Hepatocyte (in vitro differentiated cells): Measurements from ENCODE around the gene SCG5. TPM values are rescaled to one million over a fixed set of nuclear protein-coding genes. Genes with fewer than 3 reads are reported as not detected.
A peak's percentile ranks its signal among the peaks of the same experiment; 100 is the strongest.

ENCODE experiments used
- DNase-seq: peaks from one replicate; pipeline ENCODE4 v3.0.0-alpha.2; 2016; ENCODE audit warnings: low spot score
- H2AFZ ChIP-seq: fragments of 200-600 bp; sonication (generic); 2 replicates; pipeline ENCODE4 v1.6.0; 2016; ENCODE audit warnings: antibody characterized with exemption, mild to moderate bottlenecking
- H3K27ac ChIP-seq: fragments of 200-600 bp; sonication (generic); 2 replicates; pipeline ENCODE4 v1.5.1; 2016; ENCODE audit warnings: mild to moderate bottlenecking
- H3K27me3 ChIP-seq: fragments of 200-600 bp; sonication (generic); 2 replicates; pipeline ENCODE4 v1.6.1; 2016
- H3K36me3 ChIP-seq: fragments of 200-600 bp; sonication (generic); replicated peaks from 2 replicates; pipeline ENCODE4 v1.5.1; 2016; ENCODE audit warnings: low read depth; ENCODE audit not compliant: insufficient read depth
- H3K4me1 ChIP-seq: fragments of 200-600 bp; sonication (generic); 2 replicates; pipeline ENCODE4 v1.5.1; 2016; ENCODE audit warnings: mild to moderate bottlenecking, moderate library complexity; ENCODE audit not compliant: insufficient read depth
- H3K4me2 ChIP-seq: fragments of 200-600 bp; sonication (generic); 2 replicates; pipeline ENCODE4 v1.6.0; 2016
- H3K4me3 ChIP-seq: fragments of 200-600 bp; sonication (generic); 2 replicates; pipeline ENCODE4 v1.5.1; 2016; ENCODE audit warnings: mild to moderate bottlenecking
- H3K79me2 ChIP-seq: fragments of 200-600 bp; sonication (generic); 2 replicates; pipeline ENCODE4 v1.6.0; 2017; ENCODE audit warnings: mild to moderate bottlenecking
- H3K9me2 ChIP-seq: fragments of 200-600 bp; sonication (generic); replicated peaks from 2 replicates; pipeline ENCODE4 v1.6.0; 2017; ENCODE audit warnings: mild to moderate bottlenecking; ENCODE audit not compliant: insufficient read depth
- H3K9me3 ChIP-seq: fragments of 200-600 bp; sonication (generic); 2 replicates; pipeline ENCODE4 v1.5.1; 2016; ENCODE audit warnings: low read depth, mild to moderate bottlenecking
- H4K20me1 ChIP-seq: fragments of 200-600 bp; sonication (generic); 2 replicates; pipeline ENCODE4 v1.6.0; 2016; ENCODE audit warnings: mild to moderate bottlenecking; ENCODE audit not compliant: insufficient read depth, poor library complexity, severe bottlenecking
- EZH2 ChIP-seq: fragments of 200-600 bp; sonication (generic); IDR thresholded peaks from 2 replicates; pipeline ENCODE4 v1.6.1; 2016; ENCODE audit warnings: antibody characterized with exemption, mild to moderate bottlenecking, borderline replicate concordance
- EZH2phosphoT487 ChIP-seq: fragments of 200-600 bp; sonication (generic); IDR thresholded peaks from one replicate; pipeline ENCODE4 v1.6.1; 2018; ENCODE audit warnings: antibody characterized with exemption, mild to moderate bottlenecking, low read depth, moderate library complexity; ENCODE audit not compliant: unreplicated experiment, severe bottlenecking
- WGBS: methylation state at CpG from one replicate; pipeline ENCODE4 v1.1.6; 2016; ENCODE audit warnings: low lambda C conversion rate; ENCODE audit errors: missing lambda C conversion rate; 5-methylcytosine and 5-hydroxymethylcytosine counted together
- polyA plus RNA-seq: library from polyadenylated mRNA; unstranded; fragments of >200 nt; fragmentation: Nextera tagmentation; extraction: Ambion mirVana; gene quantifications from 2 replicates; pipeline ENCODE4 v1.2.1, GENCODE V29; 2016
- total RNA-seq: library from RNA; depleted of rRNA; stranded (reverse); fragments of >200 nt; gene quantifications from 2 replicates; pipeline ENCODE4 v1.2.3, GENCODE V29; 2014
- TF ChIP-seq, protein P1 (sequence below): fragments of 200-600 bp; sonication (generic); IDR thresholded peaks from 2 replicates; pipeline ENCODE4 v1.5.1; 2016; ENCODE audit warnings: antibody characterized with exemption, mild to moderate bottlenecking; ENCODE audit not compliant: poor library complexity

The SCG5 gene
- total and polyA plus RNA-seq, 2 experiments from 2014 or later = 5.2 to 9.8 TPM

DNA sequence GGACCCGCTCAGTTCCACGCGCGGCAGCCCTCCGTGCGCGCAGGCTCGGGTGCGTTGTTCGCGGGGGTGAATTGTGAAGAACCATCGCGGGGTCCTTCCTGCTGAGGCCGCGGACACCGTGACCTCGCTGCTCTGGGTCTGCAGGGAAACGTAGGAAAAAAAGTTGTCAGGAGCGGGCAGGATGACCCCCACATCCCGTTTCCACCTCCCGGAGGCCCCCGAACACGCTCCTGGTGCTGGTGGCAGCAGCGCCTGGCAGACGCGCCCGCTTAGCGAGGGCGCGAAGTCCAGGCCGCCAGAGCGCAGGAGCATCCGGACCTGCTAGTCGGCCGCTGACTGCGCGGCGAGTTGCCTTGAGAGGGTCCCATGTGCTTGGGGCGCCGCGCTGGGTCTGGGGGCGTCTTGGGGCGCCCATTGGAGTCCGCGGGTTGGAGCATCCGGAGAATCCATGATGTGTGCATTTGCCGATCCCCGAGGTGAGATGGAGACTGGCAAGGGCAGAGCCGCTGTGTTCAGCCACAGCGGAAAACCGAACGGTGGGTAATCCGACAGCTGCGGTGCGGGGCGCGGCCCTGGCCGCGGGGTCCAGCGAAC lies 76.8 kb downstream of the SCG5 start:
- TF ChIP-seq, protein P1, sequence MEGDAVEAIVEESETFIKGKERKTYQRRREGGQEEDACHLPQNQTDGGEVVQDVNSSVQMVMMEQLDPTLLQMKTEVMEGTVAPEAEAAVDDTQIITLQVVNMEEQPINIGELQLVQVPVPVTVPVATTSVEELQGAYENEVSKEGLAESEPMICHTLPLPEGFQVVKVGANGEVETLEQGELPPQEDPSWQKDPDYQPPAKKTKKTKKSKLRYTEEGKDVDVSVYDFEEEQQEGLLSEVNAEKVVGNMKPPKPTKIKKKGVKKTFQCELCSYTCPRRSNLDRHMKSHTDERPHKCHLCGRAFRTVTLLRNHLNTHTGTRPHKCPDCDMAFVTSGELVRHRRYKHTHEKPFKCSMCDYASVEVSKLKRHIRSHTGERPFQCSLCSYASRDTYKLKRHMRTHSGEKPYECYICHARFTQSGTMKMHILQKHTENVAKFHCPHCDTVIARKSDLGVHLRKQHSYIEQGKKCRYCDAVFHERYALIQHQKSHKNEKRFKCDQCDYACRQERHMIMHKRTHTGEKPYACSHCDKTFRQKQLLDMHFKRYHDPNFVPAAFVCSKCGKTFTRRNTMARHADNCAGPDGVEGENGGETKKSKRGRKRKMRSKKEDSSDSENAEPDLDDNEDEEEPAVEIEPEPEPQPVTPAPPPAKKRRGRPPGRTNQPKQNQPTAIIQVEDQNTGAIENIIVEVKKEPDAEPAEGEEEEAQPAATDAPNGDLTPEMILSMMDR = no peak
- TF ChIP-seq EZH2 (no peak), EZH2phosphoT487 (no peak)
- H3K27me3 ChIP-seq = peaks cover 92% of the 10 kb centered on the region
- H3K36me3 ChIP-seq = no peaks in the 10 kb centered on the region
- peak; percentile 34 for DNase-seq
- peaks cover 9% of the 10 kb centered on the region for H3K4me1 ChIP-seq
- H4K20me1 ChIP-seq = no peaks in the 10 kb centered on the region
- H3K27ac ChIP-seq = no peak overlapping the region
- 3% methylated on average over 60 of the region's 60 CpGs for WGBS
- no peaks in the 10 kb centered on the region for H3K79me2 ChIP-seq
- H3K9me3 ChIP-seq = no peaks in the 10 kb centered on the region
- no peaks in the 10 kb centered on the region for H3K9me2 ChIP-seq
- peak overlapping the region; percentile 80 for H3K4me2 ChIP-seq
- peak overlapping the region; percentile 40 for H3K4me3 ChIP-seq
- peak overlapping the region; percentile 45 for H2AFZ ChIP-seq

DNA sequence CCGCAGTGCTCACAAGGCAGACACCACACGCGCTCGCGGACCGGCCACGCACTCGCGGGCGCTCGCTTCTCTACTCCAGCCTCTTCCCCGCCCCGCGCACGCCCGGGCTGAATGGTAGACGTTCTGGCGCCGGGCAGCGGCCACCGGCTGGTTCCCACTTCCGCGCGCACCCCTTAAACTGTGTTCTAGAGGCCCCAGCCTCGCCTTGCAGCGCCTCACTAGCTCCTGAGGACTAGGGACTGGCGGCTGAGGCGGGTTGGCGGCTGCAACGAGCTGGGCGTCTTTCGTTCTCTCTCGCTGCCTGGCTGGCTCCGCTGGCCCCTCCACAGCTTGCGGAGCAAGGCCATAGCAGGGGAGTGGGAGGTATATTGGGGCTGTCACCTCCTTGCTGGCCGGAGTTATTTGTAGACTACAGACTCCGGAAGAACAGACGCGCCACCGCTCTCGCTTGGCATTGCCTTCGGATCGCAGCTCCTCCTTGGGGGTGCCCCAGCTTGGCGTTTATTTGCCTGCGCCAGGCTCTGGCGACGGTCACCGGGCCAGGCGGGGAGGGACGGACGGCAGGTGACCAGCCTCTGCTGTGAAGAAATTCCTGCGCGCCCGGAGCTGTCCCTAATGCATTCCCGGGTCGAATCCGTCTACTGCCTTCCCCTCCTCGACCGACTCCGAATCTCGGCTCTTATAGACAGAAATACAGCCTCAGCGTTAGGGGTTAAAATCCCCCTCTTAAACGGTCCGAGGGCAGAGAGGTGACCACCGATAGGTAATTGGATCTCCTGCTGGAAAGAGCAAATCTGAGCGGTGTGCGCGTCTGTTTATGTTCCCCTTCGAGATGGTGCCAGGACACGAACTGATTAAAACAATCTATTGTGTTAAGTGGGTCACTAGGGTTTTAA lies 77.6 kb downstream of the SCG5 start:
- 3% methylated on average over 67 of the region's 70 CpGs for WGBS
- peaks cover 90% of the 10 kb centered on the region for H3K27me3 ChIP-seq
- TF ChIP-seq EZH2phosphoT487 (no peak), EZH2 (peak; percentile 58)
- TF ChIP-seq, protein P1 = no peak
- H3K36me3 ChIP-seq = no peaks in the 10 kb centered on the region
- H2AFZ ChIP-seq = peak overlapping the region; percentile 45
- H3K4me3 ChIP-seq = peak overlapping the region; percentile 40
- H3K9me2 ChIP-seq = no peaks in the 10 kb centered on the region
- peak; percentile 19 for DNase-seq
- peaks cover 9% of the 10 kb centered on the region for H3K4me1 ChIP-seq
- no peaks in the 10 kb centered on the region for H3K9me3 ChIP-seq
- H4K20me1 ChIP-seq = no peaks in the 10 kb centered on the region
- H3K79me2 ChIP-seq = no peaks in the 10 kb centered on the region
- peak overlapping the region; percentile 80 for H3K4me2 ChIP-seq
- no peak overlapping the region for H3K27ac ChIP-seq

DNA sequence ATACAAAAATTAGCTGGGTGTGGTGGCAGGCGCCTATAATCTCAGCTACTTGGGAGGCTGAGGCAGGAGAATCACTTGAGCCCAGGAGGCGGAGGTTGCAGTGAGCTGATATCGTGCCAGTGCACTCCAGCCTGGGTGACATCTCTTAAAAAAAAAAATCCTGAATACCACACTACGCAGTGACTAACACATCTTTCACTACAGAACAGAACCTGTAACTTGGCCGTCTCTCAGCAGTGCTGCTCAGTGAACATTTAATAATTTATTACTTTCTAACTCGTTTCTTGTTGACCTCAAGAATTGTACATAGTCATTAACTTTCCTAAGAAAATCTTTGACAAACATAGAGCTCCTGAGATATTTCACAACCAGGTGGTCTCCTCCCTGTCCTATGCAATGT lies 80.1 kb downstream of the SCG5 start:
- Histone ChIP-seq H3K9me3 (no peaks in the 10 kb centered on the region), H3K4me2 (no peak overlapping the region), H3K27ac (no peak overlapping the region), H3K9me2 (no peaks in the 10 kb centered on the region), H3K4me3 (no peak overlapping the region), H3K36me3 (no peaks in the 10 kb centered on the region), H3K79me2 (no peaks in the 10 kb centered on the region), H3K4me1 (peaks cover 9% of the 10 kb centered on the region), H2AFZ (no peak overlapping the region), H3K27me3 (peaks cover 65% of the 10 kb centered on the region), H4K20me1 (no peaks in the 10 kb centered on the region)
- TF ChIP-seq, protein P1 = no peak
- TF ChIP-seq EZH2 (no peak), EZH2phosphoT487 (no peak)
- 63% methylated on average over 6 of the region's 6 CpGs for WGBS
- no peak for DNase-seq
